Neural progenitor cell (in vitro differentiated cells): ENCODE measurements around the gene PIP4K2B.
"Not testable (repeated sequence)": the region's sequence is repeated elsewhere in the genome, so short reads cannot be mapped to it uniquely, and the experiment has no call there.

Experiments used
- CTCF ChIP-seq: fragments of 200-600 bp; sonication (generic); IDR thresholded peaks from 2 replicates; pipeline ENCODE4 v1.5.1; 2017; ENCODE audit warnings: antibody characterized with exemption, mild to moderate bottlenecking
- EZH2 ChIP-seq: fragments of 200-600 bp; sonication (generic); IDR thresholded peaks from 2 replicates; pipeline ENCODE4 v1.6.1; 2017; ENCODE audit warnings: antibody characterized with exemption, mild to moderate bottlenecking, moderate library complexity

DNA sequence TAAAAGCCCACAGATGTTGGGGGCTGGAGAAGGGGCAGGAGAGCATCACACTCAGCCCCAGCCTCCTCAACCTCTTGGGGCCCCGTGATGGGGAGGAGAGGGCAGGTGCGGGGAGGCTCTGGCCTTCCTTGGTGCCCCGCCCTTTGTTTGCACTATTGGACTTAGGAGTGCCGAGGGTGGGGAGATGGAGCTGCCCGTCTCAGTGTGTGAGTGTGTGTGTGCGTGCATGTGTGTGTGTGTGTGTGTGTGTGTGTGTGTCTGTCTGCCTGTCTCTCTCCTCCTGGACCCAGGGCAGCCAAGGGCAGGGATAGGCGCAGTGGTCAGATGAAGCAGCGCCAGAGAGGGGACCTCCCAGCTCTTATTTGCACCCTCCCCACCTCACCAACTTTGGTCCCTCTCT is 73.2 kb downstream of the PIP4K2B start:
- not testable (repeated sequence) for TF ChIP-seq CTCF, EZH2
